ENCODE measurements around the gene MYRIP.
"Not testable (repeated sequence)": the region's sequence is repeated elsewhere in the genome, so short reads cannot be mapped to it uniquely, and the experiment has no call there.

The MYRIP gene

GRCh38 chr3:40018369-40018768 is 209.0 kb downstream of the MYRIP start:
- TF ChIP-seq MYC (IDR thresholded peaks at IDR 0.05; ENCODE audit: low read depth, low read length) = no peak
- no peak for DNase-seq (ENCODE audit: low read depth)
- no peak overlapping the region for H3K4me3 ChIP-seq (ENCODE audit: low read depth, low read length)

- H3K4me3 ChIP-seq (ENCODE audit: low read depth, low read length) = no peak overlapping the region
- DNase-seq (ENCODE audit: low read depth) = no peak
These were observed 210.0 kb downstream of the MYRIP start for GRCh38 chr3:40019376-40019775.

DNA sequence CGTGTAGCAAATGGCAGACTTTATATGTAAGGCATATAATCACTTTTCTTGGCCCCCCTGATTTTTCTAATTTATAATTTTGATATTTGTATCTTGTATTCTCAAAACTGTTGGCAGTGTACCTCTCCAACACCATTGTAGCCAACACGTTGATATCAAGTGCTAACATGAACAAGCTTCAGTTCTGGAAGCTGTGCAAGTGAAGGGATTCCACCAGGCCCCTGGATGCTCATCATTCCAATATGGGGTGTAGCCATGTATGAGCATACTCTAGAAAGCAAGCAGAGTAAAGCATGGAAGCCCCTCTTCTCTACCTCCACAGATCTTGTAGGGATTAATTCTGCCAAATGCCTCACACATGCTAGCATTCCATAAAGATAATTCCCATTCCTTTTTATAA is 211.3 kb downstream of the MYRIP start:
- no peak for DNase-seq (ENCODE audit: low read depth)
- no peak for TF ChIP-seq MYC (IDR thresholded peaks at IDR 0.05; ENCODE audit: low read depth, low read length)
- no peak for TF ChIP-seq MAX (IDR thresholded peaks at IDR 0.05; ENCODE audit: low read depth, low read length)
- TF ChIP-seq, protein P1, sequence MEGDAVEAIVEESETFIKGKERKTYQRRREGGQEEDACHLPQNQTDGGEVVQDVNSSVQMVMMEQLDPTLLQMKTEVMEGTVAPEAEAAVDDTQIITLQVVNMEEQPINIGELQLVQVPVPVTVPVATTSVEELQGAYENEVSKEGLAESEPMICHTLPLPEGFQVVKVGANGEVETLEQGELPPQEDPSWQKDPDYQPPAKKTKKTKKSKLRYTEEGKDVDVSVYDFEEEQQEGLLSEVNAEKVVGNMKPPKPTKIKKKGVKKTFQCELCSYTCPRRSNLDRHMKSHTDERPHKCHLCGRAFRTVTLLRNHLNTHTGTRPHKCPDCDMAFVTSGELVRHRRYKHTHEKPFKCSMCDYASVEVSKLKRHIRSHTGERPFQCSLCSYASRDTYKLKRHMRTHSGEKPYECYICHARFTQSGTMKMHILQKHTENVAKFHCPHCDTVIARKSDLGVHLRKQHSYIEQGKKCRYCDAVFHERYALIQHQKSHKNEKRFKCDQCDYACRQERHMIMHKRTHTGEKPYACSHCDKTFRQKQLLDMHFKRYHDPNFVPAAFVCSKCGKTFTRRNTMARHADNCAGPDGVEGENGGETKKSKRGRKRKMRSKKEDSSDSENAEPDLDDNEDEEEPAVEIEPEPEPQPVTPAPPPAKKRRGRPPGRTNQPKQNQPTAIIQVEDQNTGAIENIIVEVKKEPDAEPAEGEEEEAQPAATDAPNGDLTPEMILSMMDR (IDR thresholded peaks at IDR 0.05; ENCODE audit: low read depth, low read length) = no peak
- no peak for TF ChIP-seq POLR2A (IDR thresholded peaks at IDR 0.05; ENCODE audit: extremely low read depth, insufficient read length)
- H3K4me3 ChIP-seq (ENCODE audit: low read depth, low read length) = no peak overlapping the region

More at GRCh38 chr3:40019376-40019775, 210.0 kb downstream of the MYRIP start:
- TF ChIP-seq, protein P1 (IDR thresholded peaks at IDR 0.05; ENCODE audit: low read depth, low read length) = no peak
- TF ChIP-seq MAX (IDR thresholded peaks at IDR 0.05; ENCODE audit: low read depth, low read length) = no peak
- TF ChIP-seq MYC (IDR thresholded peaks at IDR 0.05; ENCODE audit: low read depth, low read length) = no peak
- TF ChIP-seq POLR2A (IDR thresholded peaks at IDR 0.05; ENCODE audit: extremely low read depth, insufficient read length) = no peak

DNA sequence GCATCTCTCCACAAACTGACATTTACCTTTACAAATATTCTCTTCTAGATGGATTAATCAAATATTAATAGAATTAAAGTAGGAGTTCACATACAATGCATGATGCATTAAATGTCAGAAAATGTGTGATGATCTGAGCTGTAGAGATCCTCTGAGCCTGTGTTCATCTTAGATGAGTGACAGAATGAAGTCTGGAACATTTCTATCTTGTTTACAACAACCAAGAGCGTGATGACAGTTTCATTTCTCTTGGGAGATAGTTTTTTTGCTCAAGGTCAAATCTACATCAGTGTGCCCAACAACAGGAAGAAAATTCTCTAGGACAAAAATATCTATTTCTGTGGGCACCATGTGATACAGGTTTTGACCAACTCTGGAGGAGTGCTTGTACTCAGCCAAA is 211.9 kb downstream of the MYRIP start:
- DNase-seq (ENCODE audit: low read depth) = no peak
- H3K4me3 ChIP-seq (ENCODE audit: low read depth, low read length) = no peak overlapping the region
- TF ChIP-seq, protein P1 (IDR thresholded peaks at IDR 0.05; ENCODE audit: low read depth, low read length) = no peak
- TF ChIP-seq MAX (IDR thresholded peaks at IDR 0.05; ENCODE audit: low read depth, low read length) (no peak), MYC (IDR thresholded peaks at IDR 0.05; ENCODE audit: low read depth, low read length) (no peak), POLR2A (IDR thresholded peaks at IDR 0.05; ENCODE audit: extremely low read depth, insufficient read length) (no peak)

- no peak for DNase-seq (ENCODE audit: low read depth)
- TF ChIP-seq MYC (IDR thresholded peaks at IDR 0.05; ENCODE audit: low read depth, low read length) (no peak), MAX (IDR thresholded peaks at IDR 0.05; ENCODE audit: low read depth, low read length) (no peak), POLR2A (IDR thresholded peaks at IDR 0.05; ENCODE audit: extremely low read depth, insufficient read length) (no peak)
- no peak overlapping the region for H3K4me3 ChIP-seq (ENCODE audit: low read depth, low read length)
These were observed 213.0 kb downstream of the MYRIP start for GRCh38 chr3:40022297-40022827.

GRCh38 chr3:40024526-40024925 is 215.1 kb downstream of the MYRIP start:
- DNase-seq (ENCODE audit: low read depth) = no peak
- TF ChIP-seq MAX (IDR thresholded peaks at IDR 0.05; ENCODE audit: low read depth, low read length) (no peak), MYC (IDR thresholded peaks at IDR 0.05; ENCODE audit: low read depth, low read length) (no peak), POLR2A (IDR thresholded peaks at IDR 0.05; ENCODE audit: extremely low read depth, insufficient read length) (no peak)
- TF ChIP-seq, protein P1 (IDR thresholded peaks at IDR 0.05; ENCODE audit: low read depth, low read length) = no peak
- no peak overlapping the region for H3K4me3 ChIP-seq (ENCODE audit: low read depth, low read length)

DNA sequence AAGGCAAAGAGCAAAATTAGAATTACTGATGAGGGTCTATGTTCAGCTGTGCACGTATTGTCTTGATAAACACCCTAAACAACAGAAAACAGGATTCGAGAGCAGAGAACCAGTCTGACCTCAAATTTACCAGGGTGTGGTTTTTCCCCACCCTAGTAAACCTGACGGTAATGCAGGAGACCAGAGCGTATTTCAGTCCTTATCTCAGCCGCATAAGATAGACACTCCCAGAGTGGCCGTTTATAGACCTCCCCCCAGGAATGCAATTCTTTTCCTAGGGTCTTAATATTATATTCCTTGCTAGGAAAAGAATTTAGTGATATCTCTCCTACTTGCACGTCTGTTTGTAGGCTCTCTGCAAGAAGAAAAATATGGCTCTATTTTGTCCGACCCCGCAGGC is 216.5 kb downstream of the MYRIP start:
- not testable (repeated sequence) for DNase-seq (ENCODE audit: low read depth); H3K4me3 ChIP-seq (ENCODE audit: low read depth, low read length)
